ENCODE measurements around the gene SLC2A5.

Gene SLC2A5

GRCh38 chr1:9069326-9070100, at the start of gene SLC2A5:
Gene SLC2A5, minus strand, starts transcription at chr1:9069635. Its CDS starts 99 bp downstream, at chr1:9069536.
- peak; percentile 90 for DNase-seq (ENCODE audit: low spot score)
- TF ChIP-seq, protein P1, sequence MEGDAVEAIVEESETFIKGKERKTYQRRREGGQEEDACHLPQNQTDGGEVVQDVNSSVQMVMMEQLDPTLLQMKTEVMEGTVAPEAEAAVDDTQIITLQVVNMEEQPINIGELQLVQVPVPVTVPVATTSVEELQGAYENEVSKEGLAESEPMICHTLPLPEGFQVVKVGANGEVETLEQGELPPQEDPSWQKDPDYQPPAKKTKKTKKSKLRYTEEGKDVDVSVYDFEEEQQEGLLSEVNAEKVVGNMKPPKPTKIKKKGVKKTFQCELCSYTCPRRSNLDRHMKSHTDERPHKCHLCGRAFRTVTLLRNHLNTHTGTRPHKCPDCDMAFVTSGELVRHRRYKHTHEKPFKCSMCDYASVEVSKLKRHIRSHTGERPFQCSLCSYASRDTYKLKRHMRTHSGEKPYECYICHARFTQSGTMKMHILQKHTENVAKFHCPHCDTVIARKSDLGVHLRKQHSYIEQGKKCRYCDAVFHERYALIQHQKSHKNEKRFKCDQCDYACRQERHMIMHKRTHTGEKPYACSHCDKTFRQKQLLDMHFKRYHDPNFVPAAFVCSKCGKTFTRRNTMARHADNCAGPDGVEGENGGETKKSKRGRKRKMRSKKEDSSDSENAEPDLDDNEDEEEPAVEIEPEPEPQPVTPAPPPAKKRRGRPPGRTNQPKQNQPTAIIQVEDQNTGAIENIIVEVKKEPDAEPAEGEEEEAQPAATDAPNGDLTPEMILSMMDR (IDR thresholded peaks at IDR 0.05; ENCODE audit: extremely low read depth, missing control alignments): no peak

- TF ChIP-seq, protein P1 (IDR thresholded peaks at IDR 0.05; ENCODE audit: extremely low read depth, missing control alignments): no peak
- peak; percentile 5 for DNase-seq (ENCODE audit: low spot score)
Measured at GRCh38 chr1:9118186-9118585, 48.8 kb upstream of the SLC2A5 start.

- TF ChIP-seq, protein P1 (IDR thresholded peaks at IDR 0.05; ENCODE audit: extremely low read depth, missing control alignments): no peak
- DNase-seq (ENCODE audit: low spot score): no peak
Measured at GRCh38 chr1:9115351-9116205, 46.1 kb upstream of the SLC2A5 start.

- DNase-seq (ENCODE audit: low spot score): no peak
- TF ChIP-seq, protein P1 (IDR thresholded peaks at IDR 0.05; ENCODE audit: extremely low read depth, missing control alignments): no peak
Measured at GRCh38 chr1:9112961-9113880, 43.8 kb upstream of the SLC2A5 start.

DNA sequence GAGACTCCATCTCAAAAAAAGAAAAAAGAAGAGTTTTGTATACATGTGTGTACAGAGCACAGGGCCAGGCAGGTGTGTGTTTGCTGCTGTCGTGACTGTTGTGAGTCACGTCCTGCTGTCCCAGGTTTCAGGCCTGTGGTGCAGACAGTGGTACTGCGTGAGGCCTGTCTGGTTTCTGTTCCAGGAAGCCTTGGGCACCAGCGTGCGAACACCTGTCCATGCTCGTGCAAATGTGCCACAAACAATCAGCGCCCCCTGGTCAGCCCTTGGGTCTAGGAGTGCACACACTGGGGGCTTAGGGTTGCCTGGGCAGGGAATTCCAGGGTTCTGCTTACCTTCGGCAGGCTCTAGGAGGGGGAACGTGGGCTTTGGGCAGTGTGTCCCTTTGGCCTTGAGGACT, 42.5 kb upstream of the SLC2A5 start:
- no peak for DNase-seq (ENCODE audit: low spot score)
- TF ChIP-seq, protein P1 (IDR thresholded peaks at IDR 0.05; ENCODE audit: extremely low read depth, missing control alignments): no peak

- TF ChIP-seq, protein P1 (IDR thresholded peaks at IDR 0.05; ENCODE audit: extremely low read depth, missing control alignments): no peak
- DNase-seq (ENCODE audit: low spot score): no peak
Measured at GRCh38 chr1:9111357-9111691, 41.9 kb upstream of the SLC2A5 start.

Data from GM20000 (cell line).